Measurements from ENCODE around the gene TULP4.
"Not testable (repeated sequence)": the region's sequence is repeated elsewhere in the genome, so short reads cannot be mapped to it uniquely, and the experiment has no call there.

Gene TULP4

GRCh38 chr6:158312165-158312564 is at the start of gene TULP4:
TULP4 (plus strand) TSS chr6:158312465; CDS start chr6:158314017, 1,552 bp downstream.
- no peak for DNase-seq

- no peak for DNase-seq
Observed at GRCh38 chr6:158262755-158263154, 49.5 kb upstream of the TULP4 start.

- no peak for DNase-seq
Observed at GRCh38 chr6:158264180-158264579, 48.1 kb upstream of the TULP4 start.

DNA sequence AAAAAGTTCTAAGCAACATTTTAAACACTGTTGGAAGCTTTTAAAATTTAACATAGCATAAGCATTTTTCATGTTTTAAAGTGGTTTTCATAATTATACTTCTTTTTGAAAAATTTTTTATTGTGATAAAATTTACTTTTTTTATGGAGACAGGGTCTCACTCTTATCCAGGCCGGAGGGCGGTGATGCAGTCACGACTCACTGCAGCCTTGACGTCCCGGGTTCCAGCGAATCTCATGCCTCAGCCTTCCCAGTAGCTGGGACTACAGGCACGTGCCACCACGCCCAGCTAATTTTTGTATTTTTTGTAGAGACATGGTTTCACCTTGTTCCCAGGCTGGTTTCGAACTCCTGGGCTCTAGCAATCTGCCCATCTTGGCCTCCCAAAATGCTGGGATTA is 46.1 kb upstream of the TULP4 start:
- no peak for DNase-seq

- DNase-seq, result no peak
Observed at GRCh38 chr6:158268361-158269147, 43.7 kb upstream of the TULP4 start.

DNA sequence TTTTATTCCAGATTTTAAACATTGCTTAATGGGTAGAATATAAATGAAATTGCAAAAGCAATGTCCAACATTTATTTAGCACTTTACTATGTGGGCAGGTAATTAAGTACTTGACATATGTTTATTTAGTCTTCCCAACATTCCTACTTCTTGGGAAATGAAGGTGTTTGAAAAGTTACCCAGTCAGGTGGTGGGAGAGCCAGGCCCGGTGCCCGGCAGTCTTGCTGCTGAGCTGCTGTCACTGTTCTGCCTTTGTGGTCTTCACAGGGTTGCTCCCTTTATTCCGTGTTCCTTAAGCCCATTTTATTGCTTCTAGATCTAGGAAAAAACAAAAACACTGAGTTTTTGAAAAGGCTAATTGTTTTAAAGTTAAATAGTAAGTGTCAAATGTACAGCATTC is 42.6 kb upstream of the TULP4 start:
- DNase-seq, result no peak

DNA sequence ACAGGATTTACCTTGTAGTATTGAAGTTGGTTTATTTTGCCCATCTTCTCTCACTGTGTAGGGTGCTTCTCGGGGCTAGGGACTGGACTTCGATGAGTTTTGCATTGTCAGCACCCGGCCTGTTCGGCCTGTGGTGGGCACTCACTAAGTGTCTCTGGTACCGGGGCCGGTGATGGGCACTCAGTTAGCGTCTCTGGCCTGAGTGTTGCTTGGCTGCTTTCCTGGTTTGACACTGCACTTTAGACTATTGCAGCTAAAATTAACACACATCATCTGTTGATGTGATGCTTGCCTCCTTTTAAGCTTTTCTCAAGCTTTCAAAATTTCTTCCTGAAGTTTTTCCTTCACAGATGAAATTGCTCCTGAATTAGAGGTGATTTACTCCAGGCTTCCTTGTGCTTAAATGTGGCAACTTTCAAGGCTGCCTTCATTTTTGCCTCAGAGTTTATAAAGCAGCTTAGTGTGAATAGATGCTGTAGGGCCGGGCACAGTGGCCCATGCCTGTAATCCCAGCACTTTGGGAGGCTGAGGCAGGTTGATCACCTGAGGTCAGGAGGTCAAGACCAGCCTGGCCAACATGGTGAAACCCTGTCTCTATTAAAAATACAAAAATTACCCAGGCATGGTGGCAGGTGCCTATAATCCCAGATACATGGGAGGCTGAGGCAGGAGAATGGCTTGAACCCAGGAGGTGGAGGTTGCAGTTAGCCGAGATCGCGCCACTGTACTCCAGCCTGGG is 41.7 kb upstream of the TULP4 start:
- DNase-seq, result no peak

DNA sequence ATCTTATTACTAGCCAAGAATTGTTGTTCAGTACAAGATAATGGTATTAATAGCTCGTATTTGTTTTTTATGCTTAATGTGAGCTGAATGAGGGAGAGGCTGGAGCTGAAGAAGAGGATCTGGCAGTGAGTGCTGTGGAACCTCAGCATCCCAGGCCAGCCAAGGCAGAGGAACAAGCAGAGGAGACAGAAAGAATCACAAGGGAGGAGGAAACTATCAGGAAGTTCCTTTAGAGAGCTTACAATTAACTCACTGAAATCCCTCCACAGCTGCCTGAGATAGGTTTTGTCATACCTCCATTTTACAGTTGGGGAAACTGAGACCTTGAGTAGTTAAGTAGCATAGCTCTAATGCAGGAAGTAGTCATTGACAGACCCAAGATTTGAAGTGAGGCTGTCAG is 39.9 kb upstream of the TULP4 start:
- no peak for DNase-seq

DNA sequence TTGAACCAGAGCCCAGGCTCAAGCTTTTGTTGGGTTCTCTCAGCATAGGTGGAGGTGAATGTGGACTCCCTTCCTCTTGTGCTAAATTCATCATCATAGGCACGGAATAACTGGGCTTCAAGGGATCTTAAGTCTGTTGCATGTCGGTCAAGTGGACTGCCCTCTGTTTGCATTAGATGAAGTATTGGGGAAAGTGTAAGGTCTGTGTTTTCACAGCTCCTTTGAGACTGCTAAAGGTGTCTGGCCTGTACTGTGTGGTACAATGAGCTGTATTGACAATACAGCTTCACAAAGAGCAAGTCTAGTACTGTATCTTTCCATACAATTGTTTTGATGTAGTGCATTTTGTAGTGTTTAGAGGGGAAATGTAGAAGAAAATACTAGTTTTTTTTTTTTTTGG is 34.3 kb upstream of the TULP4 start:
- no peak for DNase-seq

GRCh38 chr6:158279615-158280014 is 32.6 kb upstream of the TULP4 start:
- DNase-seq, result no peak

DNA sequence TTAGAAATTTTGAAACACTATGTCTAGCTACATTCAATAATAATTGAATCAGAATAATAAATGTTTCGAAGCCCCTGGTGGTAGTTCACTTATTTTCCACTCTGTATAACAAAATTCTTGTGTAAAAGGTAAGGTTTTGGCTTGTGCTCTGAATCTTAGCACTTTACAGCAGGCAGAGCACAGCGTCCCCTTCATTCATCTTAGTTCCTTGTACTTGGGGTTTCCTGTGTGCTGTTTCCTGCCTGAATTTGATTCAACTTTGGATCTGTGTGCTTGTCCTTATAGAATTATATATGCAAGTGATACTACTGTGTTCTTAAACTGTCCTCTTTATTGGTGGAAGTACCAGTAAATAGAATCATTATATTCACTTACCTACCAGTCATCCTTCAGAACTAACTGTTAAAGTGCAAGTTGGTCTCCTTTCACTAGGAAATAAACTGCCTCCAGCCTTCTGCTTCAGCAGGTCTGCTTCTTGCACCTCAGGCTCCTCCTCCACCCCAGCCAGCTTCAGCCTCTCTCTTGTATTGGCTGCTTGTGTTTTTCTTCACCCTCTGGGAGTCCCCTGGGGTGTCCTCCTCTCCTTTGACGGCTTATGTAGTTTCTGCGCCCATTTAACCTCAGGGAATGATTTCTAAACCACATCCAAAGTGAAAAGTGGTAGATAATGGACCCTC is 28.8 kb upstream of the TULP4 start:
- DNase-seq, result no peak

GRCh38 chr6:158284007-158284875 is 28.0 kb upstream of the TULP4 start:
- no peak for DNase-seq

DNA sequence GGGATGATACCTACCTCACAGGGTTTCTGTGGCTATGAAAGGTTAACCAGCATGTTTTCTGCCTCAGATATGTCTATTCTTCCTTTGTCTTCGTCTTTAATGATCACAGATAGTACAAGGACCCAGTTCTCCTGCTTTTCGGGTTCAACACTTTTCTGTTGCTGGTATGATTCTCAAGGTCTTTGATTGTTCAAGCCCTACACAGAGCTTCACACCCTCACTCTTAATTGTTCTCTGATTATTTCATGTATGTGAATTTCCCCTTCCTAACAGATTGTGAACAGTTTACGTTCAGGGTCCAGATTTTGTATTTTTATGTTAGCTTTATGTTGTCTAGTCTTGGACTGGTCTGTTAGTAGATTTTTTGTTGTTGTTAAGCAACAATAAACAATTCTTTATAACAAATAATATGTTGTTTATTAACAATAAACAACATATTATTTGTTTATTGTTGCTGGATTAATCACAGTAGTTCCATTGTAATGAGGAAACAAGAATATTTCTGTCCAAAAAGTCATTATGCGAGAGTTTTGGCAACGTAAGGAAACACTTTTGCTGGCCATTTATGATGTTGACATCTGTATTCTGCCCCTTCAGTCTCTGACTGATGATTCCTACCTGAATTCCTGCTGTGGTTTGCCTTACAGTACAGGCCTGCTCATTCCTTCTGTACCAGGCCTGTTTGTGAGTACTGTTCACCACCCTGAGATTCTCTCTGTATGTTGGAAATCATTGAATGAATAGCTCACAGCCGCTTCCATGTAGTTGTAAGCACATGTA is 27.2 kb upstream of the TULP4 start:
- DNase-seq, result no peak

DNA sequence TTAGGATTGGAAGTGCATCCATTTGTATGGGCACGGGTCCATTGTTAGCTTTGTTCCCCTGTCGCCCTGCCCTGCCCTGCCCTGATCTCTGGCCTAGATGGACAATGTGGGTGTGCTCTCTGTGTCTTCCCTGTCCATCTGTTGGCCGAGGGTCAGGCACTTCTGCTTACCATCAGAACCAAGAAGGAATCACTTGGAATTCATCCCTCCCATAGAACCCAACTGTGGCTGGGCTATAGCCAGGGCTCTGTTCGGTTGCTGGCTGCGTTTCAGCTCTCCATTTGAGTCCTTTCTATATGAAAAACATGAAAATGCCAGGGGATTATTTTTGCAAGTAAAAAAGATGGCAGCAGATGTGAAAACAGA is 26.6 kb upstream of the TULP4 start:
- no peak for DNase-seq

DNA sequence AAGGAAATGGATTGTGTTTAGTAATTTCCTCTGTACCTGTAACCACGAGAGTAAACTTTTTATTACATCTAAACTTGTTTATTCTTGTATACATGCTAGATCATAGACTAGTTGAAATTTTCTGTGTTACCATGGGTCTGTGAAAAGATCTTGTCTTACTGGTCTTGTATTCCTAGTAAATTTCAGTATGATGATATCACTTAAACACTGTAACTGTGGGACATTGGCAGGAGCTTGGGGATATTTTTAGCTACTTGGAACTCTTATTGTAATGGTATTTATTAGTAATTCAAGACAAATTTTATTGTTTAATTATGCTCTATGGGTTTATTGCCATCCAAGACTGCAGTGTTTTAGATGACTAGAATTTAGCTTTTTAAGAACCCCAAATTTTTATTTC is 25.9 kb upstream of the TULP4 start:
- DNase-seq, result no peak

- DNase-seq, result no peak
Observed at GRCh38 chr6:158287047-158287446, 25.2 kb upstream of the TULP4 start.

GRCh38 chr6:158290040-158290439 is 22.2 kb upstream of the TULP4 start:
- no peak for DNase-seq

DNA sequence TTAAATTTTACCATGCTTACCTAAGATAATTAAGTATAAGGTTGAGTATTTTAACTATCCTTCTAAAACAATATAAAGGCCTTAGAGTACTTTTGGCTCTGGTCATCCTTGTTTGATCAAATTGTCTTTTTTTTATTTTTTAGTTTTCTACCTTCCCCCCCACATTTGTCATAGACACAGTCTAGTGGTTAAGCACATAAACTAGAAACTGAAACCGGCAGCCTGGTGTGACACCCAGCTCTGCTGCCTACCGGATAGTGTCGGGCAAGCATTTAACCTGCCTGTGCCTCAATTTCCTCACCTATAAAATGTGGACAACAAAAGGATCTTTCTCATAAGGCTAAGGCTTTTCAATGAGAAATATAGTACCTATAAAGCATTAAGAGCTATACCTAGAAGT is 21.6 kb upstream of the TULP4 start:
- no peak for DNase-seq

GRCh38 chr6:158292016-158292415 is 20.2 kb upstream of the TULP4 start:
- no peak for DNase-seq

DNA sequence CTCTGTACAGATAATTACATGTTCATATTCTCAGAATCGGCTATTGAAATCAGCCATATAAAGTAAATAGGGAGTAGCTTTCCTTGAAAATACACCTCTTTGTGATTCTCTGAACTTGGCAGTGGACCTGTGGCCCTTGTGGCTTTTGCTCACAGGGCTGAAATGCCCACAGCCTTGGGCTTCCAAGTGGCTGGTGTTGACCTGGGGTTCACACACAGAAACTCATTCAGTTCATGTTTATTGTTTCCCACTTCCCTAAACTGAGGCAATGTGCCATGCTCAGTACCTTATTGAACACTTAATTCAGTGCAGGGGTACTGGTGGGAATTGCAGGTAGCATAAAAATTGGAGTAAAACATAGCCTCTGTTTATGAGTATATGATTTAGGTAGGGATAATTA is 19.1 kb upstream of the TULP4 start:
- DNase-seq, result no peak

GRCh38 chr6:158295976-158296853 is 16.1 kb upstream of the TULP4 start:
- not testable (repeated sequence) for DNase-seq
